Measurements from ENCODE around the gene ZNF80. TPM values are rescaled to one million over a fixed set of nuclear protein-coding genes. Genes with fewer than 3 reads are reported as not detected.

Gene ZNF80
- total RNA-seq, 2 experiments from 2014 or later, result 0.28 to 0.35 TPM

DNA sequence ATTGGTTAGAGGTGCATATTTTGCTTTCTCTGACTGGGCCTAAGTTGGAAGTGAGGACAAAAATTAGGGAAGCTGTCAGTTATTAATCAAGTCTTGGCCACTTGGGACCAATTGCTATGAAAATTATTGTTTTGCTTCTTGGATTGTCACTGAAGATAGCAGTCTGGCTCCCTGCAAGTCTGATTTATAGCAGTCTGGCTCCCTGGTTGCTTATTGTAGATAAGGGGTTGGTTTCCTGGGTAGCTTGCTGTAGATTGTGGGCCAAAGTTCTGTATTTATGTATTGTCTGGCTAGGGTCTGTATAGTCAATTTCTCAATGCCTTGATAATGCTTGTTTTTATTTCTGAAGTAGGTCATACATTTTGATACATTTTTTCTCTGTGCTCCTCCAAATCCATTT, 45.2 kb downstream of the ZNF80 start:
- peaks cover 4% of the 10 kb centered on the region for H3K4me1 Mint-ChIP-seq
- H3K27ac Mint-ChIP-seq, result no peak overlapping the region
- ChIA-PET POLR2A (no interaction called here), CTCF (no interaction called here)
- no peaks in the 10 kb centered on the region for H3K36me3 Mint-ChIP-seq (ENCODE audit: low read depth)
- DNase-seq, result no peak
- no peaks in the 10 kb centered on the region for H3K27me3 Mint-ChIP-seq
- H3K9me3 Mint-ChIP-seq, result no peaks in the 10 kb centered on the region
- H3K4me3 Mint-ChIP-seq, result no peak overlapping the region

DNA sequence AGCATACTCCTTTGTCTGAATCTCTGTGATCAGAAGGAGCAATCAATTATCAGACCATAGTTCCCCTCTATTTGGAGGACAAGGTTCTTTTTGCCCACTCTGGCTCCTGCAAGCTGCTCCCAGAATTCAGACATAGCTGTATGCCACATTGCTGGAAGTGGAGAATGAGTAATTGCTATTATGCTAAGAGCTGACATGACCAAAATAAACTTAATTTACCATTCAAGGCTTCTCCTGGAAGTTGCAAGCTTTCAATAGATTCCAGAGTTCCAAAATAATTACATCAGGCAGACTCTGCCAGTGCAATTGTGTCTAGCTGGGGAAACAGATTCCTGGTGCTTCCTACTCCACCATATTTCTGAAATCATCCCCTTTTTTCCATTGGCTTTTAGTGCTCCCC, 50.9 kb downstream of the ZNF80 start:
- Mint-ChIP-seq H3K9me3 (peaks cover 8% of the 10 kb centered on the region), H3K27ac (no peak overlapping the region), H3K4me3 (no peak overlapping the region), H3K27me3 (peaks cover 9% of the 10 kb centered on the region), H3K4me1 (no peaks in the 10 kb centered on the region), H3K36me3 (ENCODE audit: low read depth) (peaks cover 5% of the 10 kb centered on the region)
- no peak for DNase-seq
- ChIA-PET CTCF (interaction anchor here (0.6 kb wide), 1 partner anchor 12 kb away, joined by 3 read pairs; no protein-coding TSS in a partner anchor), POLR2A (no interaction called here)

Other genes with a start within 250 kb of the ZNF80 start
- gene CCDC191, start 181.1 kb downstream of the ZNF80 start, total RNA-seq, result 1 to 10 TPM; 2.6 to 3.0 TPM
- 10 to 100 TPM; 23.3 to 25.6 TPM for gene QTRT2, start 180.8 kb downstream of the ZNF80 start, total RNA-seq
- gene DRD3, start 58.5 kb downstream of the ZNF80 start, total RNA-seq, result not detected
- 10 to 100 TPM; 29.8 to 30.4 TPM for gene TIGIT, start 56.5 kb upstream of the ZNF80 start, total RNA-seq

Measured in activated CD4-positive, alpha-beta memory T cell treated with anti-CD3 and anti-CD28 coated beads, Interleukin-2, amount 10 ng/mL, durations not matched to agents 7 days and 5 days (primary cell).